GM12892 (cell line): ENCODE measurements around the gene GDAP1L1.

Source experiments
- POLR2A ChIP-seq: IDR thresholded peaks from 2 replicates; pipeline ENCODE4 v1.6.1; 2011; ENCODE audit warnings: low read depth, low read length, control low read depth
- POLR2AphosphoS5 ChIP-seq: IDR thresholded peaks from 2 replicates; pipeline ENCODE4 v1.6.1; 2011; ENCODE audit warnings: low read depth, low read length, control low read depth
- TAF1 ChIP-seq: IDR thresholded peaks from 2 replicates; pipeline ENCODE4 v1.6.1; 2011; ENCODE audit warnings: low read depth, mild to moderate bottlenecking, control low read depth, low read length, borderline replicate concordance

GRCh38 chr20:44211177-44212039, 35.7 kb upstream of the GDAP1L1 start:
- no peak for TF ChIP-seq POLR2AphosphoS5
- no peak for TF ChIP-seq POLR2A
- TF ChIP-seq TAF1, result no peak
